GM12892 (cell line): ENCODE measurements around the gene CRTC1.

Experiments used
- DNase-seq: peaks from one replicate; pipeline ENCODE4 v3.0.0; 2011; ENCODE audit not compliant: insufficient read length
- FAIRE-seq: peaks from 2 replicates; lab custom pipeline; 2011; peaks lifted over from hg19 to GRCh38; lab: Jason Lieb, UNC
- POLR2A ChIP-seq: IDR thresholded peaks from 2 replicates; pipeline ENCODE4 v1.6.1; 2011; ENCODE audit warnings: low read depth, low read length, control low read depth
- POLR2AphosphoS5 ChIP-seq: IDR thresholded peaks from 2 replicates; pipeline ENCODE4 v1.6.1; 2011; ENCODE audit warnings: low read depth, low read length, control low read depth
- TAF1 ChIP-seq: IDR thresholded peaks from 2 replicates; pipeline ENCODE4 v1.6.1; 2011; ENCODE audit warnings: low read depth, mild to moderate bottlenecking, control low read depth, low read length, borderline replicate concordance

Gene CRTC1

GRCh38 chr19:18741124-18742121, 57.9 kb downstream of the CRTC1 start:
- FAIRE-seq (no peak), DNase-seq (no peak)
- no peak for TF ChIP-seq TAF1
- TF ChIP-seq POLR2AphosphoS5 = no peak
- no peak for TF ChIP-seq POLR2A

GRCh38 chr19:18742324-18742723, 58.8 kb downstream of the CRTC1 start:
- no peak for TF ChIP-seq TAF1
- no peak for TF ChIP-seq POLR2A
- no peak for TF ChIP-seq POLR2AphosphoS5
- FAIRE-seq (no peak), DNase-seq (no peak)

- DNase-seq (no peak), FAIRE-seq (no peak)
- TF ChIP-seq POLR2AphosphoS5 (no peak), POLR2A (no peak), TAF1 (no peak)
These were observed 59.6 kb downstream of the CRTC1 start for GRCh38 chr19:18742838-18743783.

GRCh38 chr19:18743784-18744418, 60.4 kb downstream of the CRTC1 start:
- DNase-seq (no peak), FAIRE-seq (no peak)
- TF ChIP-seq TAF1 (no peak), POLR2A (no peak), POLR2AphosphoS5 (no peak)

GRCh38 chr19:18745012-18745735, 61.7 kb downstream of the CRTC1 start:
- DNase-seq (no peak), FAIRE-seq (no peak)
- no peak for TF ChIP-seq POLR2AphosphoS5
- TF ChIP-seq TAF1 = no peak
- no peak for TF ChIP-seq POLR2A

GRCh38 chr19:18745931-18746330, 62.5 kb downstream of the CRTC1 start:
- FAIRE-seq (no peak), DNase-seq (no peak)
- TF ChIP-seq POLR2A (no peak), POLR2AphosphoS5 (no peak)

GRCh38 chr19:18746401-18747325, 63.2 kb downstream of the CRTC1 start:
- DNase-seq = no peak
- TF ChIP-seq TAF1 = no peak
- no peak for TF ChIP-seq POLR2AphosphoS5
- TF ChIP-seq POLR2A = no peak
- no peak for FAIRE-seq

GRCh38 chr19:18749362-18750231, 66.1 kb downstream of the CRTC1 start:
- DNase-seq (no peak), FAIRE-seq (no peak)
- no peak for TF ChIP-seq TAF1
- no peak for TF ChIP-seq POLR2A
- TF ChIP-seq POLR2AphosphoS5 = no peak
